ENCODE results near the gene ZNF749.

The ZNF749 gene

DNA sequence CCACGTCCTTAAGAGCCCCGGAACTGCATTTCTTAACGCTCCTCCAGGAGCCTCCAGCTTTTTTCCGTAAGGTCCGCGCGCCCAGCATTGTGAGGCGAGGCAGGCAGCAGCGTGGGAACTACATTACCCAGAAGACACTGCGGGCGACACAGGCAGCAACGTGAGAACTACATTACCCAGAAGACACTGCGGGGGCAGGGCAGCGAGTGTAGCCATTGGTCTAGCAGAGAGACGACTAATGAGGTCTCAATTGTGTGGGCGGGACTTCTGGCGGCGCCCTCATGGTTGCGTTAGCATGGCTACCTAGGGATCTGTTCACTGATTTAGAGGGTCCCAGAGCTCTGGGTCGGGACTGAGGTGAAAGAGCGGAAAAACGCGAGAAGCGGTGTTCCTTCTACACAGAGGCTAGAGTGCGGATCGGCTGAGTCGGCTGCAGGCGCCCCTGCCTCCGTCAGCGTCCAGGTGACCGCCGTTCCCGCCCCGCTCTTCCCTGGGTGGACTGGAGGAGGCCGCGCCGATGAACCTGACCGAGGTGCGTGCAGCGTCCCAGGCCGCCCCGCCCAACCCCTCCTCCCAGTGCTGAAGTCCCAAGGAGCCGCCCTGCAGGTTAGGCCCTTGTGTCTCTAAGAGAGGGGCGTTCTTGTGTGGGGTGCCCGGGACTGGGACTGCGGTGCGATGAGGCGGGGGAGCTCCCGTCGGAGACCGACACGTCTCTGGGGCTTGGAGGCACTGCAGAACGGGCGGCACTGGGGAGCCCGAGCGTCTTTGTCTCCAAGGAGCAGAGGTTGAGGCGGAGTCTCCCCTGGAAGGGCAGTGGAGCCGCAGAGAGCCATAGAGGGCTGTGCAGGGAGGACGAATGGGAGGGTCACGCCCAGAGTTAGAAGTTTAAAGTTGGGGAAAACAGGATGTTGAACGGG, at the start of gene ZNF749:
ZNF749 (plus strand) TSS at position 264 of the 917 bp plus-strand sequence; CDS start at position 518, 254 bp downstream.
- peak within 1 kb of the TSS; percentile 82 for H3K4me3 ChIP-seq (ENCODE audit: control insufficient read depth, low read depth, low read length)
- TF ChIP-seq, protein P1, sequence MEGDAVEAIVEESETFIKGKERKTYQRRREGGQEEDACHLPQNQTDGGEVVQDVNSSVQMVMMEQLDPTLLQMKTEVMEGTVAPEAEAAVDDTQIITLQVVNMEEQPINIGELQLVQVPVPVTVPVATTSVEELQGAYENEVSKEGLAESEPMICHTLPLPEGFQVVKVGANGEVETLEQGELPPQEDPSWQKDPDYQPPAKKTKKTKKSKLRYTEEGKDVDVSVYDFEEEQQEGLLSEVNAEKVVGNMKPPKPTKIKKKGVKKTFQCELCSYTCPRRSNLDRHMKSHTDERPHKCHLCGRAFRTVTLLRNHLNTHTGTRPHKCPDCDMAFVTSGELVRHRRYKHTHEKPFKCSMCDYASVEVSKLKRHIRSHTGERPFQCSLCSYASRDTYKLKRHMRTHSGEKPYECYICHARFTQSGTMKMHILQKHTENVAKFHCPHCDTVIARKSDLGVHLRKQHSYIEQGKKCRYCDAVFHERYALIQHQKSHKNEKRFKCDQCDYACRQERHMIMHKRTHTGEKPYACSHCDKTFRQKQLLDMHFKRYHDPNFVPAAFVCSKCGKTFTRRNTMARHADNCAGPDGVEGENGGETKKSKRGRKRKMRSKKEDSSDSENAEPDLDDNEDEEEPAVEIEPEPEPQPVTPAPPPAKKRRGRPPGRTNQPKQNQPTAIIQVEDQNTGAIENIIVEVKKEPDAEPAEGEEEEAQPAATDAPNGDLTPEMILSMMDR (conservative IDR thresholded peaks at IDR 0.05; ENCODE audit: control insufficient read depth, insufficient read depth, low read depth, low read length), result no peak
- peak; percentile 98 for DNase-seq (ENCODE audit: low read depth)

DNA sequence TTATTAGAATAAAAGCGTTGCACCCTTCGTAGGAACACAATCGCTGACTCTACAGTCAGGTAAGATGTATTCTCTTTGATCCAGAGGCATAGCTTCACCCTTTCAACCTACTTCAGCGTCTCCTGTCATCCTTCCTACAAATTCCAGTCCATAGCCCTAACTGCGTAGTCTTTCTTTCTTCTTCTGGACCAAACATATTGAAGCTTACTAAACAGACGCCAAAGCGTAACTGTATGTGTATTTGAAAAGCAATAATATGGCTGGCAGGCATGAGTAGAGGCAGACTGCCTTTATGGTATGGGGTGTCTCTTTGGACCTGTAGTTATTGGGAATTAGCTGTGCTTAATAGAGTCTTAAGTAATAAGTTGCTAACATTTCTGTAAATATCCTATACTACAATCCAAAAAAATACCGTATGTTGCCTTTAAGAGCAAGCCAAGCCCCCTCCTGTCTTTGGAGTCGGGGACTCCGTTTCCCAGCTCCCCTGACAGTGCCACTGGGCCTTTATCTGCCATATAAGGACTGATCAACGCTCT, 45.9 kb upstream of the ZNF749 start:
- no peak for DNase-seq (ENCODE audit: low read depth)
- H3K4me3 ChIP-seq (ENCODE audit: control insufficient read depth, low read depth, low read length), result peak overlapping the region; percentile 92
- TF ChIP-seq, protein P1 (conservative IDR thresholded peaks at IDR 0.05; ENCODE audit: control insufficient read depth, insufficient read depth, low read depth, low read length), result no peak

GRCh38 chr19:57389730-57390598, 45.2 kb upstream of the ZNF749 start, which contains the start of gene ZNF548:
Gene ZNF548, plus strand, starts transcription at chr19:57389854. Its CDS starts 246 bp downstream, at chr19:57390100.
- peak within 1 kb of the TSS; percentile 92 for H3K4me3 ChIP-seq (ENCODE audit: control insufficient read depth, low read depth, low read length)
- DNase-seq (ENCODE audit: low read depth), result peak; percentile 99
- TF ChIP-seq, protein P1 (conservative IDR thresholded peaks at IDR 0.05; ENCODE audit: control insufficient read depth, insufficient read depth, low read depth, low read length), result peak; percentile 3

DNA sequence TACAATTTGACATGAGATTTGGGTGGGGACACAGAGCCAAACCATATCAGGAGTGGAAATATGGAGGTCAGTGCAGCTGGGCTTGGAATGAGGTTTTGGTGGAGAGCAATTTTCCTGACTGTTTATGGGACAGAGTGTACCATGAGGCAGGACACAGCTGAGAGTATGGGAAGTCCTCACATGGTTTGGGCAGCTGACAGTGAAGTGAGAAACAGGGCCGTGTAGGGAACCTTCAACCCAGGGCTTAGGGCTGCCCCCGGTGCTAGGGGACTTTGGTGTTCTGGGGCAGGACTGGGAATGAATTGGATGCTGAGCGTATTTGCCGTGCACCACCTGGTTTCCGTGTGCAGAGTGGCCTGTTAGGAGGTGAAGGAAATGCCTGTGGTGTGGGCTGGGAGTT, 39.4 kb upstream of the ZNF749 start:
- DNase-seq (ENCODE audit: low read depth), result no peak
- TF ChIP-seq, protein P1 (conservative IDR thresholded peaks at IDR 0.05; ENCODE audit: control insufficient read depth, insufficient read depth, low read depth, low read length), result no peak
- H3K4me3 ChIP-seq (ENCODE audit: control insufficient read depth, low read depth, low read length), result no peak overlapping the region

DNA sequence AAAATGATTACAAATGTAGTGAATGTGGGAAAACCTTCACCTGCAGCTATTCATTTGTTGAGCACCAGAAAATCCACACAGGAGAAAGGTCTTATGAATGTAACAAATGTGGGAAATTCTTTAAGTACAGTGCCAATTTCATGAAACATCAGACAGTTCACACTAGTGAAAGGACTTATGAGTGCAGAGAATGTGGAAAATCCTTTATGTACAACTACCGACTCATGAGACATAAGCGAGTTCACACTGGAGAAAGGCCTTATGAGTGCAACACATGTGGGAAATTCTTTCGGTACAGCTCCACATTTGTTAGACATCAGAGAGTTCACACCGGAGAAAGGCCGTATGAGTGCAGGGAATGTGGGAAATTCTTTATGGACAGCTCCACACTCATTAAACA, 36.3 kb upstream of the ZNF749 start:
- DNase-seq (ENCODE audit: low read depth), result no peak
- TF ChIP-seq, protein P1 (conservative IDR thresholded peaks at IDR 0.05; ENCODE audit: control insufficient read depth, insufficient read depth, low read depth, low read length), result no peak
- no peak overlapping the region for H3K4me3 ChIP-seq (ENCODE audit: control insufficient read depth, low read depth, low read length)

Measured in fibroblast of mammary gland (primary cell).